HG03354 (cell line): Measurements from ENCODE around the gene NTM.
"Not testable (repeated sequence)": the region's sequence is repeated elsewhere in the genome, so short reads cannot be mapped to it uniquely, and the experiment has no call there.

Experiments
- ATAC-seq: cut with Tn5 transposase; IDR thresholded peaks from one replicate; pipeline ENCODE4 v1.9.1; 2021; ENCODE audit warnings: mild to moderate bottlenecking; ENCODE audit not compliant: unreplicated experiment, poor library complexity, severe bottlenecking

The NTM gene

DNA sequence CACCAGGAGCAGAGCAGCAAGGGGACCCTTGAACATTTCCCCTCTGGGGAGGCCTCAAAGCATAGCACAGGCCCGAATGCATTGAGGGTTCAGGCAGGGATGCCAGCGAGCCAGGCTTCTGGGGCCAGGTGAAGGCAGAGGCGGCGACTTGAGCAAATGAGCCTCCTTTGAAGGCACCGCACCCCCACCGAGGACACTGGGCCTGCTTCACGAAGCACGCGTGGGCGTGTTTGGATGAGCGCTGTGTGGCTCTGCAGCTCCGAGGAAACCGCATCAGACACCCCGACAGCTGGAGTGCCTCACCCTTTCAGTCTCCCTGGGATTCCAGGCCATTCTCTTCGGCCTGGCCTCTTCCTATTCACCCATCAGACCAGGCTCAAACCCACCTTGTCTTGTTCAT lies 301.8 kb downstream of the NTM start:
- no peak for ATAC-seq

DNA sequence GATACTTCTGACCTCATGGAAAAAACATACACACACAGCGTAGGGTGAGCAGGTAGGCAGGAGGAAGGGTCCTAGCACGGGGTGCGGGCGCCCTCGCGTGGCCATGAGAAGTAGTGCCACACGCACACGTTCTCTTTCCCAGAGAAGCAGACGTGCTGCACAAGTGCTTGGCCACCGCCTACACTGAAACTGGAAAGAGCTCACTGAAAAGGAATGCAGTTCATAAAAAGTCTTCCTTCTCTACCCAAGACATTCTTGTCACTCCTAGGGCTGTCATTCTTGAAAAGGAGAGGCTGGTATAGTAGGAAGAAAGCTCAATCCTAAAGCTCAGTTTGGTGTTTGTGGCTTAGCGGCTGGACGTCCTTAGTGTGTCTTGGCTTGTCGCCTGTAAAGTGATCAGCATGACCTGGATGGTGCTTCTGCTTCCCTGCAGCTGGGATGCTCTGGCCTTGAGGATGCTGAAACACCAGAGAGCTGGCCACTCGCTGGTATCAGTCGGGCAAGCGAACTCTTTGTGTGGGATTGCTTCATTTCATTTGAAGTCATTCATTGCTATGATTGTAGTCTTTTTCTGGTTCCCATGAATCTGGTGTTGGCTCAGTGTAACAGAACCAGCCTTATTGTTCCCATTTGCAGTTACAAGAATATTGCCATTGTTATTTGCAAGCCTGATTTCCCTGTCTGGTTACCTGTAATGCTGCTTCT lies 303.8 kb downstream of the NTM start:
- ATAC-seq = peak; percentile 89

DNA sequence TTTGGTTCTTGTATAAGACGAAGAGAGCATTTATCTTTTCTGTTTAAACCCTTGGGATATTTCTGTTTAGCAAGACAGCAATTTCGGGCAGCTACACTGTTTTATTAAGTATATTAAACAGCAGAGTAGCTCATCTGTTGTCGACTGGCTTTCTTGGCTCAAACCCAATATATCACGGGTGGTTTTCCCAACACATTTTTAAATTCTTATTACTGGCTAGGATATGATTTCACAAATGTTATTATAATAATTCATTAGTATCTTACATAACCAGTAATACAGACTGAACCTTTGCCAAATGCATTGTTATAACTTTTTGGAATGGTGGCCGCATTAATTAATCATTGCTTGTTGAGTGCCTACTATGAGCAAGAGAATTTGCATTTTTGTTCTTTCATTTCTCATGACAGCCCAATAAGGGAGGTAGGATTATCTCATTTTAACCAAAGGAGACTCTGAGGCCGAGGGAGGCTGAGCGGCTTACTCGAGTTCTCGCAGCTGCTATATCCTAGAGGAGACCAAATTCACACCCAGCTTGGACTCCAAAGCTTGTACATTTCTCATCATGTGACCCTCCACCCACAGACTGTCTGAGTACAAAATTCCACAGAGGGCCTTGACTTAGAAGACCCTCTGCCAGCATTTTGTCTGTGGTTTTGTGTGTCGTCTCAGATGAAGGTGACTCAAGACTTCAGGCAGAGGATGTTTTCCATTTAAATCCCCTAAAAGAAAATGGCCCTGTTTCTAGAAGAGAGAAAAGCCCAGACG lies 304.9 kb downstream of the NTM start:
- ATAC-seq = no peak

DNA sequence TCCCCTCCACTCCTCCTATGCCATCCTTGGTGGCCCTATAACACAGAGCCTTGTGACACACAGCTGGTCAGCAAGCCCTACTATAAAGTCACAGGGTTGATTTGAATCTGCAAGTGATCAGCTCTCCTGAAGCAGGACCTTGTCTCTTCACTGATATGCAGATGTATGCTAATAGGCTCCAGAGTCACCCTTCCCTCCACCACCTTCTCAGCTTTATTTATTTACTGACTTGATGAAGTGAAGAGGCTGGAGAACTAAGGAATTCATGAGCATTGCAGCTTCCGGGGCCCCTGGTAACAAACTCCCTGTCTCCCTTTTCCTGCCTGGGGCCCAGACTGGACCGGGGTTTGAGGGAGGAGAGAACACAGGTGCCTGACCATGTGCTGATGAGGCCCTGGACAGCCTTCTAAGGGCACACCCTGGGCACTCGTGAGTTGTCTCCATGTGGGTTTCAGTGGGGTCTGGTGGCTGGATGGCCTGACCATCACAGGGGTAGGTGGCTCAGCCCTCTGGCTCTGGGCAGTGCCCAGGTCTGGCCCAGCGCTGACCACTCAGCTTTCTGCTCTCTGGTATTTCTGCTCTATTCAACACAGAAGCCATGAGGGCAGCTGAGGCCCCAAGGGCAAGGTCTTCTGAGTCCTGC lies 307.5 kb downstream of the NTM start:
- ATAC-seq = no peak

DNA sequence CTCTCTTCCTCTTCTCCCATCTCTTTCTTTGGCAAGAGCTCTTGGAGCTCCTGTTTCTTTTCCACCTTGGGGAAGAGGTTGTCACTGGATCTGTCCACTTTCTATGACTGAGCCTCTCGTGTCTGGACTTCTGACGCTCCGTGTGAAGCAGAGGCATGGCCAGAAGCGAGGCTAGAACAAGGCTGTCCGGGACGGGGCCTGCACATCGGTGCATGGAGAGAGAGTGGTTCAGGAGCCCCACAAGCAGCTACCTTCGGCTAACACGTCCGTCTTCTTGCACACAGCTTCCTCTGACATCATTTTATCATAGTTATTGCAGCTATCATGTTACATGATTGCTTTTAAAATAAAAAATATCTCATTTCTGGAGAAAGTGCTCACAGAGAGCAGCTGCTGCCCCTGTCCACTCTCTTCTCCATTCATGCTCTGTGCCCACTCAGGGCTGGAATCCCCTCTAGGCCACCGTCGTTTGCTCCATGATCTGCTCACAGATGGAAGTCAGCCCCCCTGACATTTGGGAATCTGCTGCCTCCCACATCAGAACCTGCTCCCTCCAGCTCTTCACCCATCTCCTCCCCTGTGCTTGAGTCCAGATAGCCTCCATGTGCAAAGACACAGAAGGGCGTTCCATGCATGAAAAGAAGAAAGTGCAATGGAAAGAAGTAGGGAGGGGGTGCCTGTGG lies 308.4 kb downstream of the NTM start:
- ATAC-seq = no peak

DNA sequence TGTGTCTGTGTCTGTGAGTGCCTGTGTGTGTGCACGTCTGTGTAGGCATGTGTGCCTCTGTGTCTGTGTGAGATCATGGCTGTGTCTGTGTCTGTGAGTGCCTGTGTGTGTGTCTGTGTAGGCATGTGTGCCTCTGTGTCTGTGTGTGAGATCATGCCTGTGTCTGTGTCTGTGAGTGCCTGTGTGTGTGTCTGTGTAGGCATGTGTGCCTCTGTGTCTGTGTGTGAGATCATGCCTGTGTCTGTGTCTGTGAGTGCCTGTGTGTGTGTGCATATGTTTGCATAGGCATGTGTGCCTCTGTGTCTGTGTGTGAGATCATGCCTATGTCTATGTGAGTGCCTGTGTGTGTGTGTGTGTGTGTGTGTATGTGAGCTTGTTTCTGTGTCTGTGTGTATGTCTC lies 310.0 kb downstream of the NTM start:
- not testable (repeated sequence) for ATAC-seq

DNA sequence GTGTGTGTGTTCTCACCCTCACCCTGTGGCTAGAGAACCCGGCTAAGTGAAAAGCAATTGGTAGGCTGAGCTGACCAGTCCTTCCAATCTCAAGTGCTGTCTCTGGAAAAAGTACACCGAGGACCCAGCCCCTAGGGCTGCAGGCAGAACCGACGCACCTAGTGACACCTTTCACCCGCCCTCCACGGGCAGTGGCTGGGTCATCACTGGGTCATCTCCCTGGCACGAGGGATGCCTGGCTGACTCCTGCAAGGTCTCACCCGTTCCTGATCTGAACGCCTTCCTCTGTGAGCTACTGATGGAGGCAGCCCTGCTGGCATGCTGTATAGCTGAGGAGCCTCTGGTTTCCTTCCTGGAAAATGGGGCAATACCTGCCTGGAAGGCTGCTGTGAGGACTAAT lies 311.5 kb downstream of the NTM start:
- ATAC-seq = no peak

DNA sequence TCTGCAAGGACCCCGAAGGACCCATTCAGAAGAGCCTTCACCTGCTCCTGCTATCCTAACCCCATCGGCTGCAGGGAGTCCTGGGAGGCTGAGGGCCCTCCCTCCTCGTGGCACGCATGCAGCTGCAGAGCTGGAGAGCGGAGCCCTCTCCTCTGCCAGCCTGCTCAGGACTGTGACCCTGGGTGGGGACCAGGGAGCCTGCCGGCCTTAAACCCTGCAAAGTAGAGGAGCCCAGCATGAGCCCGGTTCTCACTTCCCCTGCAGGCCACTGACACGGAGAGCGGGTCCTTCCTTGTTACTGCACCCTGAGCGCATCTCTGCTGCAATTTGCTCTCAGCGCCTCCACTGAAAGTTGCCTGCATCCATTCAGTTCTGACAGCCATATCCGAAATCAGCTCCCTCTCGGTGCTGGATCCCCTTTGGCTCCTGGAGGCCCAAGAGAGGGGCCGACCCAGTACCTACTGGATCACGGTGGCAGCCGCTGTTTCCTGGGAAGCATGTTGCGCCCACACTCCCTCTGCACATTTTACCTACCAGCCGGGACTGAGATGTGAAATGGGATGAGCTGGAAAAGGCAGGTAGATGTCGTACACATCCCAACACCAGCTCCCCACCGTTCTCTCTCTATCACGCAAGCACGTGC lies 312.1 kb downstream of the NTM start:
- ATAC-seq = no peak

DNA sequence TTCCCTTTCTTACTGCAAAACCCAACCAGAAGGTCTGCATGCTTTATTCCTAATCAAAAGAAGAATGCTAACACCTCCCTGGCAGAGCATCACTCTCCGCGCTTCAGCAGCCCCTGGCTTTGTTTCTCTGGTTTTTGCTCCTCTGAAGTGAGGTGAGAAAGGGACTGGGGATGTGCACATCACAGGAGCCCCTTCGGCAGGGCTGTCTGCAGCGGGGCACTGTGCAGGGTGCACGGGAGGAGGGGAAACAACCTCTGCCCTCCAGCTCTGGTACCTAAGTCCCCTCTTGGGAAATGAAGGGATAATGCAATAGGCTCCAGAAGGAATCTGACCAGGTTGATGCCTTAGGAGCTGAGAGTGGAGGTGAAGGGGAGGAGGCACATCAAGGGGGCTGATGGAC lies 312.7 kb downstream of the NTM start:
- no peak for ATAC-seq

DNA sequence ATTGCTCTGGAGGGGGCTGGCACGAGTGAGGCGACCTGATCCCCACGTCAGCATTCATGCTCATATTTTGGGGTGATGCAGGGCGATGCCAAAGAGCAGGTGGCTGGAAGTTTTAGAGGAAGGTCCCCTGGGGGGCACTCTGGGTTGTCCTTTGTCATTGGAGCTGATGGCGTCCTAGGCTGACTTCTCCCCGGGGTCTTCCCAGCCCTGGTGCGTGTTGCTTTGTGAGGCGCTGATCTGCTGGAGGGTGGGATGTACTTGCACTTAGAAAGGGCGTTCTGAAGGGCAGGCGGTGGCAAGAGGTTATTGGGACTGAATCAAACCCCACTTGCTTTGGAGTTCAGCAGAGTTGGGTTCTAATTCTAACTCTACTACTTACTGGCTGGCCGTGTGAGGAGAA lies 313.3 kb downstream of the NTM start:
- ATAC-seq = no peak

DNA sequence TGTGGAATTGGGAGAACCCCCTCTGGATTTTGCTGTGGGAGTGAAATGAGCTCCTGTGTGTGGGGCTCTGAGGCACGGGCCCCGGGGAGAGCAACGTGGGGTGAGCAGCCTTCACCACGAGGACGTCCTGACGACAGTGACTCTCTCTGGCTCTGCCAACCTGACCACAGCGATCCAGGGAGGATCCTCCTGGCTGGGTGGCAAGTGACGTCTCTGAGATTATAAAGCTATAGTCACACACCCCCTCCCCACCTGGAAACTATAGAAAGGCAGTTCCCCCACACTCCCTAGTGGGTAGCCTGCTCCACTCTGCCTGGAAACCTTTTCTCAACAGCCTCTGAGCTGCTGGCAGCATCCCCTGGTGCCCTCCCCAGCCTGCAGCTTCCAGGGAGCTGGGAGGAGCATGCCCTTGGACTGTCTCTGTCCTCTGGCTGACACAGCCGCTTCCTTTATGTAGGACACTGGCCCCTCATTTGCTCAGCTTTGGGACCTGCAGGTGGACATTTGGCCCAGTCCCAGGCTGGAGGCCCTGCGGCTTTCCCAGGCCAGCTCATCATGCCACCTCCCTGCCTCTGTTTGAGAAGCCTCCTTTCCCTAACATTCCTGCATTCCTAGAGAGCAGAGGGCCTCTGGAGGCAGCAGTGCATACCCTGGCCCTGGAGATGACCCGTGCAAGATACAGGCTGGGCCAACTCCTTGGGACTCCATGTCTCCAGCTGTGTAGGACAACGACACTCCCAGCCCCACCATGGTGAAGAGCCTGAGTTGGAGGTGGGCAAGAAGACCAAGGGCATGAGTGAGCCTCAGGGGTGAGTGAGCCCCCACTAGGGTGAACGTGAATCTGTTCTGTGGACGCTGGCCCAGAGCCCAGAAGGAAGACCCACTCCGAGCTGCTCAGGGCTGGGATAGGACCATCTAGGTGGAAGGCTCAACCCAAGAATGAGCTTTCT lies 314.0 kb downstream of the NTM start:
- ATAC-seq = no peak

DNA sequence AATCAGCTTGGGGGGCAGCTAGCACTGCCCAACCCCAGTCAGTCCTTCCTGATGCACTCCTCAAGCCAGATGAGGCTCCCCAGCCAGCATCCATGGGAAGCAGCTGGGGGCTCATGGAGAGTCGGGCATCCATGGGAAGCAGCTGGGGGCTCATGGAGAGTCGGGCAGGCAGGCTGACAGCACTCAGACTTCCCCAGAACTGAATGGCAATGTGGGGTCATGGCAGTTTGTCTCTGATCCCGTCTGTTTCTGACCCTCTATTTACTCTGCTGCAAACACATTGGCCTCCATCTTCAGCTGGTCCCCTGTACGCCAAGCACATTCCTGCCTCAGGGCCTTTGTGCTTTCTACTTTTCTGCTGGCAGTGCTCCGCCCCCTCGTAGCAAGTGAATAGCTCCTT lies 314.8 kb downstream of the NTM start:
- ATAC-seq = no peak

DNA sequence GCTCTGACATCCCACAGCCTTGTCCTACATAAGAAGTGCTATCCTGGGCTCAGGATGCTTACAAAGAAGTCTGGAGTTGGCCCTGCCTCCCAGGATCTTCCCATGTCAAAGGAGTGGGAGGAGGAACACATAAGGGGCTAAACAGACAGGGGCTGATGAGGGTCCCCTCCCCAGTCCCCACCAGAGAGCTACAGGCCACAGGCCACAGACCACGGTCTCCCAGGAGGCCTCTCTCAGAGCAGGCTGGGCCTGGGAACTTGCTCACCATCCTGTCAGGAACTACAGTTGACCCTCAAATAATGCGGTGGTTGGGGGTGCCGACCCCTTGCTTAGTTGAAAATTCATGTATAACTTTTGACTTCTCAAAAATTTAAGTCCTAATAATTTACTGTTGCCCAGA lies 315.5 kb downstream of the NTM start:
- ATAC-seq = no peak

DNA sequence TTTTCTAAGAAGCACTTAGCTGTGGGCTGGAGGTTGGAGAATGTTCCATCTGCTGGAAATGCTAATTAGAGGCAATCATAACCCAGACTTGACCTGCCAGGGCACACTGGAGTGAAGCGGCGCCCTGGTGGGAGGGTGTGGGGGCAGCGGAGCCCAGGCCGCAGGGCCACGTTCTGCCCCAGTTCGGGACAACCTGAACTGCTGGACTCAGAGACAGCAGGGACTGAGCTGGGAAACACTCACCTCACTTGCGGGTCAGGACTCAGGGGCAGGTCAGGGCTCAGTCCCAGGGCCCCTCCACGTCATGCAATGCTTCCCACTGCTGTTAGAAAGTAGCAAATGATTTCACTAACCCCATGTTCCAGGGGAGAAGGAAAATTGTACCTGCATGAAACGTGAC lies 316.4 kb downstream of the NTM start:
- no peak for ATAC-seq

DNA sequence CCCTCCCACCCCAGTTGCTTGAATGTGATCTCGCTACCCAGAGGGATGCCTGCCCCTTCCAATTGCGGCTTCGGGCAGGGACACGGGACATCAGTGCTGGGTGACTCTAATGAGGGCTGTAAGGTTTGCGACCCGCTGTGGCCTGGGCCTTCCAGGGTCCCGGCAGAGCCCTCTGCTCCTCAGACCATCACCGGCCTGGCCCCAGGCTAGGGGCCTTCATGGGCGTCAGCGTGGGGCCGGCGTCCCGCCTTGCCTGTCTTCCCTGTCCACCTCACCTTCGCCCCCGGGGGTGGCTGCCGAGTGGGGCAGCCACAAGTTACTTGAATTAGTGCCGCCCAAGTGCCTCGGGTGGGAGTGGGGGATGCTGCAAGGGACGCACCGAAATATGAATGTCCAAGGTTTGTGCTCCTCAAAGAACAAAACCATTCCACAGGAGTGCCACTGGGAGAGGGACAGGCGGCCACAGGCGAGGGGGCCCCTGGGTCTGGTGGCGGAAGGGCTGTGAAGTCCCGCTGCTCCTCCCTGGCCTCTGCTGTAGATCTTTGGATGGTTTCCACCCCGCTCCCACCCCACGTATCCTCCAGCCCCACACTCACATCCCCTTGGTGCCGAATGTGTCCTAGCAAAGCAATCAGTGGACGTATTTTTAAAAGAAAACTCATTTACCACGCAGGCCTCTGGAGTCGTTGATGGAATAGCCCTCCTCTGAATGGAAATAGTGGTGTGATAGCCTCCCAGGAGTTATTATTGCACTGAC lies 317.1 kb downstream of the NTM start:
- ATAC-seq = no peak

DNA sequence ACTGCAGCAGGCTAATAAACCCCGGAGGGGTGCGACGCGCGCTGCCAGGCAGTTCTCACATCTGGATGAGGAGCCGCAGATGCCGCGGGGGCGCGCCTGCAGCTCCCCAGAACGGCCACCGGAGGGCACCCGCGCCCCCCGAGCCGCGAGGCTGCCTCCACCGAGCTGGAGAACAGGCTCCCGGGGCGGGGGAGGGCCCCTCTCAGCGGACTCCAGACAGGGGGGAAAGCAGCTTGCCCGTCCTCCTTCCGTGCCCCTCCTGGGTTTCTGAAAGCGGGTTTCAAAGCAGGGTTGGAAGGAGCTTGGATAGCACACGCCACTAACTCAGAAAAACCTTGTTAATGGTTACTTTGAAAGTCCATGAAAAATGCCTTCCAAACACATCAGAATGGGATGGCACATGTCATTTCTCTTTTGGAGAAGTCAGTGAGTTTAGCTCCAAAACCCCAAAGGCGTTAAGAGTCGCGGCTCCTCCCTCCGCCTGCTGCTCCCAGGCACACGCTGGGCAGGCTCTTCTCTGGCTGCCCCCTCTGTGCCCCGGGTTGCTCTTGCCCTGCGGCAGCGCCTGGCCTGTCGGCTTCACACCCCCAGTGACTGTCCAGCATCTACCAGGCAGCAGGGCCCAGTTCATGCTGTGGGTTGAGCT lies 317.8 kb downstream of the NTM start:
- ATAC-seq = peak; percentile 85

DNA sequence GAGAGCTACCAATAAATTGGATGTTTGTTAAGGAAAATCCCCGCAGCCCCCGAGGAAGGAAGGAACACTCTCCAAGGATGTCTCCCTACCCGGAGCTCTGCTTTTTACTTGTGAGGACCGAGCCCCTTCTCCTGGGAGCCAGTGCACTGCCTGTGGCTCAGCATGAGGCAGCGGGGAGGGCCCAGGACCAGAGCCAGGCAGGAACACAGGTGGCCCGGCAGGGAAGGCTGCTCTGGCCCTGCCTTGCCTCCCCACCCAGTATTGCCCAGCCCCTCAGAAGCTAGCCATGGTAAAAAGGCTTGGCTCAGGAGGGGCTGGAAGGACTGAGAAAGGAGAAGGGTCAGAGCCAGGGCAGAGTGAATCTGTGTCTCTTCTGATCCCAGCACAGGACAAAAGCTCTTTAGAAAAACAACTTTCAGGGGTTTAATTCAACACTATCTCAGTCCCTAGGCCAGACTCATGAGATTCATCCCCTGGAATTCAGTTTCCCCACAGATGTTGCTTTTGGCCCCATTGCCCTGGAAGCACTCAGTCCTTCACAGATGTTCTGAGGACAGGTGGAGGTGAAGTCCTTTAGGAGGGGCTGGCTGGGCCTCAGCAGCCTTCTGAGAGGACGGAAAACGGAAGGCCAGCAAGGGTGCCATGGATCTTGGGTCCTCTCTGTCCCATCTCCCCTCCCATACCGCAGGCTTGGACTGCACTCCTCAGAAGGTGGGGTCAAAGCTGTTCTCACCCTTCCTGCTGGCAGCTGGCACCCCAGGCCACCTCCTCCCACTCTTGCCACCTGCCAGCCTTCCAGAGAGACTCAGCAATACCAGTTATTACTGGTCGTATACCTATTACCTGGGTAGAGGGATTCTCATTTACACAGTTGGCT lies 318.9 kb downstream of the NTM start:
- no peak for ATAC-seq
